HL-60 (cell line): ENCODE data around the gene LGALS7.

ENCODE experiments used
- DNase-seq, 2 experiments: peaks; one replicate each; pipeline ENCODE4 v3.0.0-alpha.2; 2010 to 2020; ENCODE audit warnings: low read depth in 1 of 2, low spot score in 1 of 2
- H3K27ac ChIP-seq: fragments of 250-450 bp; sonication (Bioruptor Pico); replicated peaks from 2 replicates; pipeline ENCODE4 v1.5.1; 2020; ENCODE audit warnings: mild to moderate bottlenecking, moderate library complexity
- H3K27me3 ChIP-seq: fragments of 250-450 bp; sonication (Bioruptor Pico); 2 replicates; pipeline ENCODE4 v1.5.1; 2021; ENCODE audit warnings: mild to moderate bottlenecking, moderate library complexity; ENCODE audit not compliant: insufficient read depth, poor library complexity, severe bottlenecking
- H3K4me3 ChIP-seq: replicated peaks from 2 replicates; pipeline ENCODE4 v1.5.1; 2011; ENCODE audit warnings: mild to moderate bottlenecking, control low read depth, low read length; ENCODE audit not compliant: insufficient read depth
- CTCF ChIP-seq: IDR thresholded peaks from one replicate; pipeline ENCODE4 v1.5.1; 2011; ENCODE audit warnings: low read length, control low read depth, inconsistent platforms; ENCODE audit not compliant: insufficient read depth
- GABPA ChIP-seq: IDR thresholded peaks from 2 replicates; pipeline ENCODE4 v1.6.1; 2012; ENCODE audit warnings: low read depth
- POLR2AphosphoS5 ChIP-seq: IDR thresholded peaks from 2 replicates; pipeline ENCODE4 v1.6.1; 2012; ENCODE audit warnings: low read depth
- REST ChIP-seq: IDR thresholded peaks from 2 replicates; pipeline ENCODE4 v1.6.1; 2012; ENCODE audit warnings: low read depth; ENCODE audit not compliant: insufficient replicate concordance
- SPI1 ChIP-seq: IDR thresholded peaks from 2 replicates; pipeline ENCODE4 v1.6.1; 2012; ENCODE audit warnings: low read depth, mild to moderate bottlenecking, borderline replicate concordance

The LGALS7 gene

GRCh38 chr19:38734426-38735256 lies 38.7 kb downstream of the LGALS7 start:
- peak overlapping the region; percentile 22; the same call in 1 of the 2 replicates for H3K27ac ChIP-seq
- TF ChIP-seq REST (no peak), SPI1 (0 out of 2 replicates have a peak, but pooled peaks have one; percentile 24), POLR2AphosphoS5 (no peak), CTCF (no peak)
- no peak overlapping the region for H3K4me3 ChIP-seq
- DNase-seq, result peak in 1 of 2 experiments; percentile 55
- peaks cover 3% of the 10 kb centered on the region for H3K27me3 ChIP-seq

- no peak overlapping the region for H3K4me3 ChIP-seq
- no peak for DNase-seq
- H3K27me3 ChIP-seq, result peaks cover 3% of the 10 kb centered on the region
- TF ChIP-seq CTCF (no peak), SPI1 (no peak), POLR2AphosphoS5 (no peak), REST (no peak), GABPA (no peak)
- peak overlapping the region; percentile 22; the same call in 1 of the 2 replicates for H3K27ac ChIP-seq
Observed at GRCh38 chr19:38734176-38734425, 39.2 kb downstream of the LGALS7 start.

- no peak for TF ChIP-seq REST
- no peak for TF ChIP-seq SPI1
- no peak for TF ChIP-seq CTCF
- no peak for TF ChIP-seq GABPA
- TF ChIP-seq POLR2AphosphoS5, result no peak
- peak overlapping the region; percentile 22; the same call in 1 of the 2 replicates for H3K27ac ChIP-seq
- DNase-seq, result no peak
- H3K27me3 ChIP-seq, result peaks cover 3% of the 10 kb centered on the region
- H3K4me3 ChIP-seq, result no peak overlapping the region
Observed at GRCh38 chr19:38733493-38734175, 39.7 kb downstream of the LGALS7 start.
